Measurements from ENCODE around the gene MYOG. TPM values are rescaled to one million over a fixed set of nuclear protein-coding genes. Genes with fewer than 3 reads are reported as not detected.
A peak's percentile ranks its signal among the peaks of the same experiment; 100 is the strongest.

MYOG gene
- total RNA-seq, 2 donors from 2014 or later, result not detected

- intact Hi-C loops (cut with DNase I), result no loop called here
- no peaks in the 10 kb centered on the region for H3K9me3 ChIP-seq
- DNase-seq, result no peak
- TF ChIP-seq CTCF (IDR thresholded peaks at IDR 0.05), result no peak
- no peak overlapping the region for H3K9ac ChIP-seq (ENCODE audit: low read depth in 2 of 2, low read length in 2 of 2)
- H3K4me3 ChIP-seq, result no peak overlapping the region
- H3K27ac ChIP-seq, result no peak overlapping the region
- no peaks in the 10 kb centered on the region for H3K4me1 ChIP-seq
- H3K27me3 ChIP-seq, result no peaks in the 10 kb centered on the region
- H3K36me3 ChIP-seq, result no peaks in the 10 kb centered on the region
These were observed 34.7 kb upstream of the MYOG start for GRCh38 chr1:203120325-203121153.

DNA sequence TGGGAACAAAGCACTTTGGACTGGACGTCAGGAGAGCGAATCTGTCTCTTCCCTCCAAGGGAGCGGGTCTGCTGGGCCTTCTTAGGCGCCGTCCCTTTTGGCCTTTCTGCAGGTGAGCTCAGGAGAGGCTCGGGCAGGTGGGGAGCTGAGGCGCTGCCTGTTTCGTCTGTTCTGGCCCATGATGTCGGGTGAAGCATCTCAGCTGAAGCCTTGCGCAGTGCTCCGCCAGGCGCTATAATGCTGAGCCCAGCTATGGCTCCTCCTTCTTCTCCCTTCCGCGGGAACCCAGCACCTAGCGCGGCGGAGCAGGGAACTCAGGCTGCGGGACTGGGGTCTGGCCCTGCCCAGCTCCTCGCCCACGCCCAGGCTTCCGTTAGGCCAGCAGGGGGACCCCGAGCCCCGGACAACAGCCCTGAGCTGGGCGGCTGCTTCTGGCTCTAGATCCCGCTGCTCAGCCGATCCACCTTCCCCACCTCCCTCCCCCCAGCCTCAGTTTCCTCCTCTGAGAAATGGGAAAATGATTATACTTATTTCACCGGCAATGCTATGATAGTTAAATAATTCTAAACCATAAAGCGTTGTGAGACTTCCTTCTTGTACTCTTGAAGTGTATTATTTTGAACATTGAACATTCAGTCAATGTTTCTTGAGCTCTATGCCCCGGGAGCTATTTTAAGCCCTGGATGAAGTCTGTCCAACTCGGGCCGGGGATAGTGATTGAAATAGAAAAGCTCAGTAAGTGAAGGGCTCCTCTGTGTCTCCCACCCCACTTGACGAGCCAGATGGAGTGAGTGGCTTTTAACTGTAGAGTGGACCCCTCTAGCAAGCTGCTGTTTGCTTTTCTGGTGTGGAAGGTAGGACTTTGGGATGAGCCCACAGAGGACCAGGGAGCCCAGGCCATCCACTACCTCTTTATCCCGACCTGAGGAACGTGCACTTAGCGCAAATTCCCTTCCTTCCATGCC lies 32.1 kb upstream of the MYOG start:
- no peak overlapping the region for H3K27ac ChIP-seq
- peak; percentile 65 for DNase-seq
- peak; percentile 60 for TF ChIP-seq CTCF (IDR thresholded peaks at IDR 0.05)
- H3K27me3 ChIP-seq, result no peaks in the 10 kb centered on the region
- intact Hi-C loops (cut with DNase I), result loop anchor here (5.0 kb wide), 2 partner anchors 54 to 99 kb away; no protein-coding TSS in a partner anchor
- no peaks in the 10 kb centered on the region for H3K36me3 ChIP-seq
- H3K9me3 ChIP-seq, result no peaks in the 10 kb centered on the region
- H3K9ac ChIP-seq (ENCODE audit: low read depth in 2 of 2, low read length in 2 of 2), result peak overlapping the region in 1 of 2 donors; percentile 30
- H3K4me3 ChIP-seq, result no peak overlapping the region
- H3K4me1 ChIP-seq, result no peaks in the 10 kb centered on the region

DNA sequence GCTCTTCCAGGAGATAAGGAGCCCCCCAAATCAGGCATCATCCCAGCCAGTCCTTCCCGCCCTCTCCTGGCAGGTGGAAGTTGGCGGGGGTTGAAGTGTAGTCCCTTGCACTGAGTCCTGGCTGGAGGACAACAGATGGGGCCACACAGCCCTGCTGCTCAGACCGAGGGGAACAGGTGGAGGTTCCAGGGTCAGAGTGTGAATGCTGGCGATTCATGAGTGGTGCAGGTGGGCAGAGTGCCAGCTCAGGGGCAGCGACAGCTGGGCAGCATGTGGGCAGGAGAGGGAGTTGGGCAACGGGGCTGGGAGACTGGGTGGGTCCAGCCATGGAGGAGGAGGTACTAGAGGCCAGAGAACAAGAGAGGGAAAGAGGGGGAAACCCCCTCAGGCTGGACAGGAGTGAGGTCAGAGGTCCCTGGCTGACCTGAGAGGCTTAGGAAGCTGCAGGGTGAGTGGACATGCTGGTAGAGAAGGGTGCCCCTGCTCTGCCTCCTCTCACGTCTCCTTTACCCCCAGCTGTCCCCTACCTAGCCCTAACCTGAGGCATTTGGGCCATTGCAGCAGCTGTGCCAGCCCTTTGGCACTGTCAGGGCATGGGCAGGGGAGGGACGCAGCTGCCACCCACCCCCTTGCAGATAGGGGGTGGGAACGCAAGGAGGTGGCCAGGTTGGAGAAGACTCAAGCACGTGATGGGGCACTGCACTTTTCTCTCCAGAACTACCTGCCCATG lies 30.4 kb upstream of the MYOG start:
- H3K4me3 ChIP-seq, result no peak overlapping the region
- intact Hi-C loops (cut with DNase I), result loop anchor here (5.0 kb wide), 2 partner anchors 56 to 101 kb away; no protein-coding TSS in a partner anchor
- H3K4me1 ChIP-seq, result no peaks in the 10 kb centered on the region
- H3K9ac ChIP-seq (ENCODE audit: low read depth in 2 of 2, low read length in 2 of 2), result no peak overlapping the region
- no peaks in the 10 kb centered on the region for H3K9me3 ChIP-seq
- no peak for TF ChIP-seq CTCF (IDR thresholded peaks at IDR 0.05)
- H3K36me3 ChIP-seq, result no peaks in the 10 kb centered on the region
- DNase-seq, result no peak
- H3K27me3 ChIP-seq, result no peaks in the 10 kb centered on the region
- no peak overlapping the region for H3K27ac ChIP-seq

DNA sequence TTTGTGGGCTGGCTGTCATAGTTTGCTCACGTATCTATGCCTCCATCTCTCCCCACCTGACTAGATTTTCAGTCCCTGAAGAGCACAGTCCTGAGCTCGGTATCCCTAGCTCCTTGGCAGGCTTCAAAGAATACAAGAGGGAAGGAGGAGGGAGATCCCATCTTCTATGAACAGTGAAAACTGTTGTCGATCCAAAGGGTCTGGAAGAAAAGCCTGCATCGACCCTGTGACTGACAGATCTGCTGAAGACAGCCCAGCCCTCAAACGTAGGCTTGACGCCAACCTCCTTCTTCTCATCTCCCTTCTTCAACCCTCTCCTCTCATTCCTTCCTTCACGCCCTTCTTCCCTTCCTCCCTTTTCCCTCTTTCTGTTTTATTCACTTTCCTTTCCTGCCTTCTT lies 28.4 kb upstream of the MYOG start:
- intact Hi-C loops (cut with DNase I), result no loop called here
- Histone ChIP-seq H3K36me3 (no peaks in the 10 kb centered on the region), H3K9me3 (no peaks in the 10 kb centered on the region), H3K9ac (ENCODE audit: low read depth in 2 of 2, low read length in 2 of 2) (no peak overlapping the region), H3K4me1 (no peaks in the 10 kb centered on the region), H3K27me3 (no peaks in the 10 kb centered on the region), H3K4me3 (no peak overlapping the region), H3K27ac (no peak overlapping the region)
- no peak for TF ChIP-seq CTCF (IDR thresholded peaks at IDR 0.05)
- DNase-seq, result no peak

GRCh38 chr1:203113308-203113707 lies 27.5 kb upstream of the MYOG start:
- intact Hi-C loops (cut with DNase I), result no loop called here
- Histone ChIP-seq H3K9me3 (no peaks in the 10 kb centered on the region), H3K27ac (no peak overlapping the region), H3K4me3 (no peak overlapping the region), H3K27me3 (no peaks in the 10 kb centered on the region), H3K9ac (ENCODE audit: low read depth in 2 of 2, low read length in 2 of 2) (no peak overlapping the region), H3K36me3 (no peaks in the 10 kb centered on the region), H3K4me1 (no peaks in the 10 kb centered on the region)
- no peak for DNase-seq
- no peak for TF ChIP-seq CTCF (IDR thresholded peaks at IDR 0.05)
